GM12872 (cell line): ENCODE measurements around the gene MYRIP.

Source experiments
- TF ChIP-seq, protein P1 (sequence below): IDR thresholded peaks from 3 replicates; pipeline ENCODE4 v1.5.1; 2011; ENCODE audit warnings: low read depth, mild to moderate bottlenecking, low read length, moderate library complexity; ENCODE audit not compliant: insufficient read depth

The MYRIP gene

DNA sequence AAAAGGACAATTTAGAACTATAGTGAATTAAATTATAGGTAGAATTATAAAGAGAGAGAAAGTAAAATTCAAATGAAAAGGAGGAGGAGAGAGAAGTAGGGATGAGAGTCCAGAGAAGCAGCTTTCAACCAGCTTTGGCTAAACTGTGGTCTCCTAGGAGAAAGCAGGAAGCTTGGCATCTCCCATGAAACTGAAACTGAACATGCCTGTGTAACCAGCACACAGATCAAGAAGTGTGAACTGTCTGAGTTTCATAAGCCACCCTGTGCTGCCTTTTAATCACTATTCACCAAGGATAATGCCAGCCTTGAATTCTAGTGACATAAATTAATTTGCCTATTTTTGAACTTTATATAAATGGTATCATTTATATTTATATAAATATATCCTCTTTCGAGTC, 128.5 kb downstream of the MYRIP start:
- TF ChIP-seq, protein P1, sequence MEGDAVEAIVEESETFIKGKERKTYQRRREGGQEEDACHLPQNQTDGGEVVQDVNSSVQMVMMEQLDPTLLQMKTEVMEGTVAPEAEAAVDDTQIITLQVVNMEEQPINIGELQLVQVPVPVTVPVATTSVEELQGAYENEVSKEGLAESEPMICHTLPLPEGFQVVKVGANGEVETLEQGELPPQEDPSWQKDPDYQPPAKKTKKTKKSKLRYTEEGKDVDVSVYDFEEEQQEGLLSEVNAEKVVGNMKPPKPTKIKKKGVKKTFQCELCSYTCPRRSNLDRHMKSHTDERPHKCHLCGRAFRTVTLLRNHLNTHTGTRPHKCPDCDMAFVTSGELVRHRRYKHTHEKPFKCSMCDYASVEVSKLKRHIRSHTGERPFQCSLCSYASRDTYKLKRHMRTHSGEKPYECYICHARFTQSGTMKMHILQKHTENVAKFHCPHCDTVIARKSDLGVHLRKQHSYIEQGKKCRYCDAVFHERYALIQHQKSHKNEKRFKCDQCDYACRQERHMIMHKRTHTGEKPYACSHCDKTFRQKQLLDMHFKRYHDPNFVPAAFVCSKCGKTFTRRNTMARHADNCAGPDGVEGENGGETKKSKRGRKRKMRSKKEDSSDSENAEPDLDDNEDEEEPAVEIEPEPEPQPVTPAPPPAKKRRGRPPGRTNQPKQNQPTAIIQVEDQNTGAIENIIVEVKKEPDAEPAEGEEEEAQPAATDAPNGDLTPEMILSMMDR, result no peak

DNA sequence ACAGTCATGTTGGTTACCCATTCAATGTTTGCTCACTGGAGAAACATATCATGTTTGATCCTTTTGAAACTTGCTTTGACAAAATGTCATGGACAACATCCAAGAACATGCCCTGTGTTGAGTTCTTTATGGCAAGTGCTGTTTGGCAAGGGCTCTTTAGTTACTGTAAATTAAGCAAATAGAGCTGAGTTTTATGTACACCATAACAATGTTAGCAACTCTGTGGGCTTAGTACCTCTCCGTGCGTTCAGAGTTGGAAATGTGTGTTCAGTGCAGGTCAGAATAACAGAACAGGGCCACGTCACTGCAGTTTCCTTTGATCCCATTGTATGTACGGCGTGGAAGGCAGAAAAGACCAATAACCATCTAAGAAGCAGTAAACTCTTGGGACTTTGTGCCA, 132.5 kb downstream of the MYRIP start:
- TF ChIP-seq, protein P1, result no peak

DNA sequence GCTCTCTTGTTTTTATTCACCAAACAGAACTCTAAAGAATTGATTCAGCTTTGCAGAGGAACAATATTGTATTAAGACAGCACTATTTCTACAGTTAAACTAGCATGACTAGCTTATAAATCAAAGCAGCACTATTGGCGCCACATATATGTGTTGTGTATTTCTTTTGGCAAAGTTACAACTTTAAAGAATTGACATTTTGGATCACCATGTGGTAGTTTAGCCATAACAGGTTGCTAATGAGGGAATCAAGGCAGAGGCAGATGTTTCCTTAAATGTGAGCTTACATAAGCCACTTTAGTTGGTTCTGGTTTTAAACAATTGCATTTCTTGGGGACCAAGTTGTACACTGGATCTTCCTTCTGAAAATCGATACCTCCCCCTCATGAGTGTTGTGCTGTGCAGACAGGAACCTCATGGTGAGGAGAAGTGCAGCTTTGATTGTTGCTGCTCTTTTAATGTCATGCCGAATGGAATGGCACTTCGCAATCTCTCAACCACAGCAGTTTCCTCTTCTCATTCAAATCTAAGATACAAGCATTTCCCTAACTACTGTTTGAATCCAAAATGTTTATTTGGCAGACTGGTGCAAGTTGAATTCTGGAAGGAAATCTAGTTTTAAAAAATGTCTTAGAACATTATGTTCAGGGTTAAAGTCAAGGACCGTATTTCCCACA, 151.2 kb downstream of the MYRIP start:
- TF ChIP-seq, protein P1, result no peak

DNA sequence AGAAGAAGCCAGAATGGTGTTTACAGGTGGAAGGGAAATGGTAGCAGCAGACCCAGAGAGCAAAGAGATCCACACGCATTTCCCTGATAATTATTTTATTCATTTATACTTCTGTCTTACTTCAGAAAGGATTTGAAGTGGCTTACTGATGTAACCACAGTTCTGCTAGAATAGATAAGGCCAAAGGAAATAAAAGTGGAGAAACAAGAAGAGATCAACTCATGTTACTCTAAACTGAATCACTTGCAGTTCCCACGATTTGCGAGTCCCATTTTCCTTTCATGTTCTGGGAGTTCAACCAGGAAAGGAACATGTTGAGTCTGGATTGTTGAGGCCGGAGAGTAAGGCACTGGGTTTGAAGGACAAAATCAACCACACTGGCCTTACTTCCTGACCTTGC, 151.8 kb downstream of the MYRIP start:
- TF ChIP-seq, protein P1, result no peak

DNA sequence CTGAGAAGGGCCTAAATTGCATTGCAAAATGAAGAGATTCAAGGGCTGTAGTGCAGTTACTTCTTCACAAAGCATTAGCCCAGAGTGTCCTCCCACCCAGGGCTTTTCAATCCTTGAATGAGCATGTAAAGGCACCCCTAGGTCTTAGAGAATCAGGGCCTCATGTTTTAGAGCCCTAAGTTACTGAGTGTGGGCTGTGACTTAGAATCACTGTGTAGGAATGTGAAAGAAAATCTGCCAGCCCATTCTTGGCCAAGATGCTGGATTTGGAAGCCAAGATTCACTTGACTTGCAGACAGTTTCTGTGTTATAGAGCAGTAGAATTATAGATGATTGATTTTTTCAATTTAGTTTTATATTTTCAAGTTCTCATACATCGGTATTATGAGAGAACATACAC, 153.2 kb downstream of the MYRIP start:
- TF ChIP-seq, protein P1, result no peak

DNA sequence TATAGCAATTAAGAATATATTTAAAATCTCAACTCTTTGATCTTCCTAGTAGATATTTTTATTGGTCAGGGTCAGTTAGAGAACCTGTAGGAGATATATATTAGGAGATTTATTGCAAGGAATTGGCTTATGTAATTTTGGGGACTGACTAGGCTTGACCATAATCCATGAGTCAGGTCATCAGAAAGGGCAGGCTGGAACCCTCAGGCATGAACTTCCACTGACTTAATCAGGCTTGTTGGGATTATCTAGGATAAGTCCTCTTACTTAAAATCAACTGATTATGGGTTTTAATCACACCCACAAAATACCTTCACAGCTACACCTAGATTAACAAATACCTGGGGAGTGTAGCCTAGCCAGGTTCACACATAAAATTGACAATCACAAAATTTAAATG, 156.1 kb downstream of the MYRIP start:
- TF ChIP-seq, protein P1, result no peak

DNA sequence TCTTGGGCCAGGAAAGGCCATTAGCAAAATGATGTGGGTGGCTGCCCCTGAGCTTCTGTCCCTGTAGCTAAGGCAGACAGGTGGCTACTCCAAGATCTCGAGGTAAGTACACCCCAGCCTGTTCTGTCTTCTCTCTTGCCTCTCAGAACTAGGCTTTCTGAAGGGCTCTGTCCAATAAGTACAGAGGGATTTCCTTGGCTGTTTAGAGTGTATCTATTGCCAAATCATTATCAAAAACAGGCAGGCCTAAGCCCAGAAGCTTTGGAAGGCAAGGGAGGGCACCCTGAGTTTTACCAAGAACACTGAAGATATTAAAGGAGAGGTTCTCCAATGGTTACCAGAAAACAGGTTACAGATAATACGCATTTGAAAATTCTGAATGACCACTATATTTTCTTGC, 156.6 kb downstream of the MYRIP start:
- TF ChIP-seq, protein P1, result no peak
